HG02642 (cell line): Measurements from ENCODE around the gene ANKRD1.

Source experiments
- ATAC-seq: cut with Tn5 transposase; IDR thresholded peaks from one replicate; pipeline ENCODE4 v1.9.1; 2021; ENCODE audit warnings: mild to moderate bottlenecking; ENCODE audit not compliant: unreplicated experiment, poor library complexity

Gene ANKRD1

DNA sequence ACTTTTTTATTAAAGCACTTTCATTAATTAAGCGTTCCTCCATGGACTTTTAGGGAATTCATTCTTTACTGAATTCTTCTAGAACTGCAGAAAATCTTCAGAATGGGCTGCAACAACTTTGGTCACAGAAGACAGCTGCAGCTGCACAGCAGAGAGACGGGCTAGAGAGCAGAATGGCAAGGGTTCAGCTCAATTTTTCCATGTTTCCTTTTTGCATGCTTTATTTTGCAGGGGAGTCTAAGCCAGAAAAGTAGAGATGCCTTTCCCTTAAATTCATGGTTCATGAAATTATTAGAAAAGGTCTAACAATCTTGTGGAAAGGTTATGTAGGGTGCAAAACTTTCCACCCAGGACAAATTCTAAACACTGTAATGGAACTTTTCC is 15.4 kb upstream of the ANKRD1 start:
- ATAC-seq, result no peak

DNA sequence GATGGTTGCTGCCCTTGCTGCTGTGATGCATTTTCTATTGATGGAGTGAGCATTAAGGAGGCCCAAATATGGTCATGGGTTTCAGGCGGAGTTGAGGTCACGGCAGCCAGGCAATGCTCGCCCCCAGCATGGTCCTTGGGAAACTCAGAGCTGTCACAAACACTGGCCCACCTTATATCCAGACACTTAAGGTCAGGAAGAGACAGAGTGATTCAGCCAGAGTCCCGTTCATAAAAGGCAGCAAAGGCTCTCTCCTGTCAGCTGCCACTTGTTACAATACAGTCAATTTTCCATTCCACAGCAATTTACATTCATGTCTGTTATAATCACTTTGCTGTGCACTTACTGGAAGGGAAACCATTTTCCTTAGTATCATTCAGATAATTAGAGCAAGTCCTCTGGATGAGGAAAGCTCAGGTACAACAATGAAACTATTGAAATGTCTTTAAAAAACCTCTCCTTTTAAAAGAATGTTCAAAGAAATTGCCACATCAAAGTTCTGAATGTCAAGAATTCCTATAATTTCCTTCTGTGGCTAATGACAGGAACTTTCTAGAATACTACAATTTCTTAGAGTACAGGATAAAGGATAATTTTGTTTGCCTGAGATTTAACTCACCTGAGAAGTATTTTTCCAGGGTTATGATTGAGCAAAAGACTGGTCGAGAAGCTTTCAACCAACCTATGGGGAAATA is 14.8 kb upstream of the ANKRD1 start:
- ATAC-seq, result no peak

DNA sequence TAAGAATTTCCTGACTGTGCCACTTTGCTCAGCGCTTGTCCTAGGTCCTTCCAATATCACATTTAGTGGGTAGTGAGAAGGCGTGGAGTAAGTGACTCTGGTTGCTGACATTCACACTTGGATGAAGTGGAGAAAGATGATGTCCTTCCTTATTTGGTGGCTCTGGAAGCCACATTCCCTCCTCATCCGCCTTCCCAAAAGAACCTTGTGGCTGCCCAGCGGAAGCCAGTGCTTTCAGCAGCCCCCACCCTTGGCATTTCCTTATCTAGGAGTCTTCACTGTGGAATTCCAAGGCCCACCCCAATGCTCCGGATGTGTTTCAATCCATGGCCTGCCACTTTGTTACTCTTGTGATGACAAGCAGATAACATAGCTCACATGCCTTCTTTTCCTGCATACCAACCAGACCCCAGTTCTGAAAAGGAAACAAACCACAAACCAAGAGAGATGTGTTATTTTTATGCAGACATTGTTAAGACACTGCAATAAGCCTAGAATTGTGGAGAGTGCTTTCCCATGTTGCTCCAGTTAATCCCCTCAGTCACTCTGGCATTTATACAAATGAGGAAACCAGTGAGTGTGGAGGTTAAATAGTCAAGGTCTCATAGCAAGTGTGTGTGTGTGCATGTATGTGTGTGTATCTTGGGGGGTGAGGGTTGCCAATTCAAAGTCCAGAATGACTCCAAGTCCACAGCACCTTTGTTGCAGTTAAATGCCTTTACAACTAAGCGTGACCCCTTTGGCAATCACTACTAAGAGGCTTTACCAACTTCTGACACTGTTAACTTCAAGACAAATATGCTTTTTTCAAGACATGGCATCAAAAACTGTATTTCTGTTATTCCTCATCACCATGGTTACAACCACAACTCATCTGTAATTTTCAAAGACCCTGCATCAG is 10.3 kb upstream of the ANKRD1 start:
- ATAC-seq, result no peak

- ATAC-seq, result no peak
Measured at GRCh38 chr10:90930070-90930837, 9.4 kb upstream of the ANKRD1 start.

DNA sequence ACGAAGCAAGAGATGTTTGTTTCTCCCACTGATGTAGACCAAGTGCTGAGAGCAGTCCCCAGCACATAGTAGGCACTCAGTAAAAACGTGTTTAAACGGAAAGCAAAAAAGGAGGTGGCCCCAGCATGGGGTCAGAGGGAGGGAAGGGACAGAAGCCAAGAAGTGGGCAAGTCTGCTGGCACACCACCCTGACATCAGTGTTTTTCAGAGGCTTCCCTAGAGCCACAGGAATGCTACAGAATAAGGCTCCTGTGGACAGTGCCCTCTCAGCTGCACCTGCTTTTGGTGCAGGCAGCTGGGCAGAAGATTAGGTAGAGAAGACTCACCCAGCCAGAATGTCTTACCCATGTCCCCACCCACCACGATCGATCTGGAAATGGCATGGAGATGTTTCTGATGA is 8.3 kb upstream of the ANKRD1 start:
- ATAC-seq, result no peak

- ATAC-seq, result no peak
Measured at GRCh38 chr10:90927293-90927692, 6.4 kb upstream of the ANKRD1 start.

DNA sequence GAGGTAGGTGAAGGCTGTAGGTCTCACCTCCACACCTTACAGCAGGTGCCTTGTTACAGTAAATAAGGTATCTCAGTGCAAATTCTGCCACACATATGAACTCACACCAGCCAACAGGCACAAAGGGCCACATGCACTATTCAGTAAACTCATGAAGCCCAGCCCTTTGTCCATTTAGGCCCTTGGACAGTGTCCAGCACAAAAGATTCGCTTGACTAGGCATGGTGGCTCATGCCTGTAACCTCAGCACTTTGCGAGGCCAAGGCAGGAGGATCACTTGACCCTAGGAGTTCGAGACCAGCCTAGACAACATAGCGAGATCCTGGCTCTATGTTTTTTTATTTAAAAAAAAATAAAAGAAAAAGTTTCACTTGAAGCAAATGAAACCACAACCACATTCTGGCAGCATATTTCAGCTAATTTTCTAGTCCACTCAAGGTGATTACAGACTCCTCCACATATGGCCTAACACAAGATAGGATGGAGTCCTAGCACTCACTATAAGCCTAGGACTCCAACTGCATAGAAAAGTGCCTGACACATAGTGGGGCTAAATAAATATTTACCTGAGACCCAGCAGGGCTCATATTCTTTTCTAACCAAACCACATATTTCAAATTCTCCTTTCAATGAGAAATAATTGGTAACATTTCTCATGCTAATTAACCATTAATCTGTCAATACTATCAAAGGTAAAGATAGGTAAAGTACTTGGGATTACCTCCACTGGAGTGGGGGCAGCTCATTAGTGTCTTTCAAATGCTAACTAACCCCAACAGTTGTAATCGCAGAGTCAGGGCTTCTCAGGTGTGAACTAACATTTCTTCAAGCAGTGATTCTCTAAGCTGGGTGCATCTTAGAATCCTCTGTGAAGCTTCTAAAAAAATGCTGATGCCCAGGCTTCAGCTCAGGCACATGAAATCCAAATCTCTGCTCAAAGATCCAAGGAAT is 4.5 kb upstream of the ANKRD1 start:
- no peak for ATAC-seq

DNA sequence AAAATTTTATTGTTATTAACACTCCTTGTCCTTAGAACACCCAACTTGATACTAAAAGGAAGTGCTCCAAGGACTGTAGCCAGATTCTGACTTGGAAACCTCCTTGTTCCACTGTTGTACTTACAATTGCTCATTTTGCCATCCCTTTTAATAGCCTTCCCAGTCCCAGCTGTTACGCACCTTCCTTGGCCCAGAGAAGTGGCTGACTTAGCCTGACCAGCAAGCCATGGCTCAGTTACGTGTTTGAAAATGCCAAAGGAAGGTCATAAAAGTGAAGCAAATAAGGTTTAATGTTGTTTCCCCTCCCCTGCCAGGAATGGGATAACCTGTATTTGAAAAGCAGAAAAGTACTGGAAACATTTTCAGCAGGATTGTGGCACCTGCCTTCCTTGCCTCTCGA is 3.7 kb upstream of the ANKRD1 start:
- no peak for ATAC-seq

DNA sequence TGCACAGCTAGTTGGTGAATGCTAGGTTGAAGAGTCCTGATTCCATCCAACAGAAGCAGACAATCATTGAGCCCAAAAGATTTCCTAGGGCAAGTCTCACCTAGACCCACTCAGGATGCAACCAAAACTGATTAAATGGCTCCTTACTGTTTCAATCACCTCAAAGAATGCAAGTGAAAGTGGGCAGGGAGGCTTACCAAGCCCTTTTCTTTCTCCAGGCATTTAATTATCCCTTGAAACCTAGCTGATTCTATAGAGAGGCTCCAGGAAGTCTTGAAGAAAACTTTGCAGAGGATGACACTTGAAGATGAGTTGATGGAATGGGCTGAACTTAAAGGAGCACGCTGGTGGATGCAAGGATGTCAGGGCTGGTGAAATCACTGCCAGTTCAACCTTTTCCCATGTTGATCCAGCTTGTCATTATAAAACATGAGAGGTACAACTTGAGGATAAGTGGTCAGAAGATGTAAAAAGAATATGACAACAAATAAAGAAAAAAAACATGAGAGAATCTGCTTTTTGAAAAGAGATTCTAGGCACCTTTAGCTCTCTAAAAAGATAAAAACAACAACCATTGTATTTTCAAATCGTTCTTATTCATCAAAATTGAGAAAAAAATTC is 2.3 kb upstream of the ANKRD1 start:
- ATAC-seq, result no peak

DNA sequence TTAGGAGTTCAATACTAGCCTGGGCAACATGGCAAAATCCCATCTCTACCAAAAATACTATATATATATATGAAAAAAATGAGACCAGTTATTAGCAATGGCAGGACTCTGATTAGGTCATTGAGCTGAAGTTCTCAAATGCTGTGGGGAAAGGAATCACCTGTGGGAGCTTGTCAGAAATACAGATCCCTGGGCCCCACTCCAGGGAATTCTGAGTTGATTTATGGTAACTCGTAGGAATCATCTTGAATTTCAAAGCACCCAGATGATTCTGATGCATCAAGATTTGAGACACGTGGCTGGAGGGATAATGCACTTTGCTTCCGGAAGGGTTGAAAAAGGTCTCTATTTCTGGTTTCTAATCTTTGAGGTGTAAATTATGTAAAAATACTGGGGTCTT is 1.0 kb upstream of the ANKRD1 start:
- no peak for ATAC-seq

GRCh38 chr10:90919683-90920574 is 958 bp downstream of the ANKRD1 start:
- no peak for ATAC-seq

DNA sequence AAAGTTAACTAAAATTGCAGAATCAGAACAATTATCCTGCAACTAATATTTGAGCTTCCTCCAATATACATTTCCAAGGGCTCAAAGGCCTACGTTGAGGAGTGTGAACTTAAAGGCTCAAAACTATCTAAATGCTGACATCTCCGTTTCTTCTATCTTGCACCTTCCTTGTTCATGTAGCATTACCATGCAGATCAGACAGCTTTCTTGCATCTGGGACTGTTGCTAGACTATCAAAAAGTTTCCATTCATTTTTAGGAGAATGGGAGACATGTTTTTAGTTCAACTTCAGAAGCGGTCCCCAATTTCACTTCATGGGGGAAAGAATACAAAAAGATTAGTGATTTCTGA is 2.9 kb downstream of the ANKRD1 start:
- ATAC-seq, result no peak

- no peak for ATAC-seq
Measured at GRCh38 chr10:90917238-90917967, 3.5 kb downstream of the ANKRD1 start.

- ATAC-seq, result no peak
Measured at GRCh38 chr10:90916392-90917237, 4.3 kb downstream of the ANKRD1 start.

DNA sequence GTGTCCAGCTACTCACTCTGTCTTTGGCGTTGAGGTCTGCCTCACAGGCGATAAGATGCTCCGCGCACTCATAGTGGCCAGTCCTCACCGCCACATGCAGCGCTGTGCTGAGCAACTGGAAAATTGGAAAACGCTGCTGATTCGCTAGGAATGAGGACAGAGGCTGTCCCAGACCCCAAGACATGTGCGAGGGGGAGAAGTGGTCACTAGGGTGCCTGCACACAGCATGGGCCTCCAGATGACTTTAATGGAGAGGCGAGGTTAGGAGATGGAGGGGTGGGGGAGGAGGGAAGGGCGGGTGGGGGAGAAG is 5.2 kb downstream of the ANKRD1 start:
- no peak for ATAC-seq

- no peak for ATAC-seq
Measured at GRCh38 chr10:90914992-90915765, 5.7 kb downstream of the ANKRD1 start.
